Astrocyte of the hippocampus (primary cell): ENCODE results near the gene RPS6KA5.
"Not testable (repeated sequence)": the region's sequence is repeated elsewhere in the genome, so short reads cannot be mapped to it uniquely, and the experiment has no call there.

Experiments
- DNase-seq: peaks from one replicate; pipeline ENCODE4 v3.0.0; 2011; ENCODE audit warnings: low read depth, low spot score

RPS6KA5 gene

GRCh38 chr14:90836692-90837063, 223.8 kb downstream of the RPS6KA5 start:
- no peak for DNase-seq

GRCh38 chr14:90831821-90832220, 228.6 kb downstream of the RPS6KA5 start:
- DNase-seq = no peak

DNA sequence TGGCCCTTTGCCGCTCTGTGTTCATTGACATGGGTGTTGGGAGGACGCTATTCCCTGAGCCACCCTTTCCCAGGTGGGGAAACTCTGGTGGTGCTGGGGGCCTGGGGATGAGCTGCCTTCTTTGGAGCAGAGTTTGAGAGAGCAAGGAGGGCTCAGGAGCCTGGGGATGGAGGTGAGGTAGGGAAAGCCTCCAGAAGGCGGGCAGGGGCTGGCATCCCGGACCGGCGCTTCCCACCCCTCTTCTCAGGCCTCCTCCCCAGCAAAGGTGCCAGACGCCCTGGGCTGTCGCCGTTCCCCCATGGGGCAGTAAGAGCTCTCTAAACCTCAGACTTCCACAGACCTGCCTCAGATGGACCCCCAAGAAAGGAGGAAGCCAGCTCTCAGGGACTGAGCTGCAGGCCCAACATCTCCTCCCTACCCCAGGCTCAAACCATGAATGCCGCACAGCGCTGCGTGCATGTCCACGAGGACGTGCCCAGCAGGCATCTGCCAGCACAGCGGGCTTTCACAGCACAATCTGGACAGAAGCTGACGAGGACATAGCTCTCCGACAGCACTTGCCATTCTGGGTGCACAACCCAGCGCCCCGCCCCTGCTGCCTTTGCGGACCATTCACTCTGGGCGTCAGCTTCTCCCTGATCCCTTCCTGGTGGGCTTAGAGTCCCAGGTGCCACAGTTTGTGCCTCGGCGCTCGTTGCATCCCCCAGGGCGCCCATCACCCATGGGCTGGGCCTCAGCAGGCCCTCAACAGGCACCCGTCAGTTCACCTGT, 229.3 kb downstream of the RPS6KA5 start:
- no peak for DNase-seq

DNA sequence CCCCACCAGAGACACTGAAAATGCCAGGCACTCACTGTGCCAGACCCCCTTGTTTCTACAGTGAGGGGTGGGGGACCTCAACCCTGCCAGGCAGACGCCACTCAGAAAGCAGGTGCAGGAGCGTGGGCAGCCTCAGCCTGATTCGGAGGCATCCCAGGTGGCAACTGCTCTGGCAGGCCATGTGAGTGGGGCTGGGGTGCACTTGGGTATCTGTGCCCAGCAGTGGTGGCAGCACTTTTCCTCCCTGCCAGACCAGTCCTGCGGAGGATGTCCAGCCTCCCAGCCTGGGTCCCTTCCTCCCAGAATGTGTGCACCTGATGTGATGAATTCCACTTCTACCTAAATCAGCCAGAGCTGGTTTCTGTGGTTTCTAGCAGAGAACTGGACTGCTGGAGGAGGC, 230.8 kb downstream of the RPS6KA5 start:
- DNase-seq = no peak

DNA sequence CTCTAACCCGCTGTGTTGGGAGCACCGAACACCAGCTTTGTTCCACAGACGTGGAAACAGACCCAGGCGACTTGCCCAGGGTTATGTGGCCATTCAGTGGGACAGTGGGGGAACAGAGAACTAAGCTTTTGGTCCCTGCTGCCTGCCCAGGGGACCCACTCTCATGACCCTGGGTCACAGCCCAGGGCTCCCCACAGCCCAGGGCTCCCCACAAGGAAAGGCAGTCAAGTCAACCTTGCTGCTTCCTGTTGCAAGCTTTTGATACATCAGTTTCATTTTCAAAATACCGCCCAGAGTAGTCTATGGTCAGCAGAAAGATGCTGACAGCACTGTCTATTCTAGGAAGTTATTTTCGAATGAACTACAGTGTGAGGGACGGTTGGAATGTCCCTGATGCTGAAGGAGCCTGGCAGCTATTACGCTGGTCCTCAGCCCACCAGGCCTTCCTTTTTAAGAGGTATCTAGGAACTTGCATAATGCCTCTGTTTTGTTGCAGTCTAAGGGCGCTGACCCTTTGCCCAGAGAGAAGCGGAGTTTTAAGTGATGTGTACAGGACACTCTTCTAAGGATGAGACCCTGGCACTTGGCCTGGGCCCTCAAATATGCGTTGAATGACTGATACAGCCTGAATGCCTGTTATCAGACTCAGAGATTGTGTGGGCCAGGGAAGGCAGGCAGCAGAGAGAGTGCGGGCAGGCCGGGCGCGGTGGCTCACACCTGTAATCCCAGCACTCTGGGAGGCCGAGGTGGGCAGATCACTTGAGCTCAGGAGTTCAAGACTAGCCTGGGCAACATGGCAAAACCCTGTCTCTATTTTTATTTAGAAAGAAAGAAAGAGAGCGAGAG, 231.6 kb downstream of the RPS6KA5 start:
- DNase-seq = no peak

GRCh38 chr14:90827919-90828610, 232.4 kb downstream of the RPS6KA5 start:
- peak; percentile 96 for DNase-seq

DNA sequence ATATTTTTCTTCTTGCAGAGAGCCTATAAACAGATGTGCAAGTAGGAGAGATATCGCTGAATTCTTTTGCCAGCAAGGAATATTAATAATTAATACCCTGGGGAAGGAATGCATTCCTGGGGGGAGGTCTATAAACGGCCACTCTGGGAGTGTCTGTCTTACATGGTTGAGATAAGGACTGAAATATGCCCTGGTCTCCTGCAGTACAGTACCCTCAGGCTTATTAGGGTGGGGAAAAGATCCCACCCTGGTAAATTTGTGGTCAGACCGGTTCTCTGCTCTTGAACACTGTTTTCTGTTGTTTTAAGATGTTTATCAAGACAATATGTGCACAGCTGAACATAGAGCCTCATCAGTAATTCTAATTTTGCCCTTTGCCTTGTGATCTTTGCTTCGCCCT, 236.9 kb downstream of the RPS6KA5 start:
- DNase-seq = not testable (repeated sequence)

- peak; percentile 79 for DNase-seq
Measured at GRCh38 chr14:90820958-90821357, 239.5 kb downstream of the RPS6KA5 start.

- DNase-seq = no peak
Measured at GRCh38 chr14:90819734-90820393, 240.6 kb downstream of the RPS6KA5 start.

- no peak for DNase-seq
Measured at GRCh38 chr14:90818715-90819114, 241.7 kb downstream of the RPS6KA5 start.

- DNase-seq = no peak
Measured at GRCh38 chr14:90816681-90817436, 243.6 kb downstream of the RPS6KA5 start.

GRCh38 chr14:90815822-90816662, 244.4 kb downstream of the RPS6KA5 start, which contains the start of gene TTC7B:
Gene TTC7B, minus strand, starts transcription at chr14:90816430. Its CDS starts 135 bp downstream, at chr14:90816295.
- peak; percentile 81 for DNase-seq

DNA sequence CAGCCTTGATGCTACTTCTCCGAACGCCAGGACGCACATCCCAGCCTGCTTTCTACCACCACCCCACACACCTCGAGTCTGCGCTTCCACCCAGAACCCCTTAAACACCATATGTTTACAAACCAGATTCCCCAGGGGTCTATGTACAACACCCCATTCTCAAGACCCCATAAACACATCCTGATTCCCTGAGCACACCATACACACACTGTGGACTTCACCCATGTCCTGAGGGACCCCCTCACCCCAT, 244.9 kb downstream of the RPS6KA5 start:
- no peak for DNase-seq

DNA sequence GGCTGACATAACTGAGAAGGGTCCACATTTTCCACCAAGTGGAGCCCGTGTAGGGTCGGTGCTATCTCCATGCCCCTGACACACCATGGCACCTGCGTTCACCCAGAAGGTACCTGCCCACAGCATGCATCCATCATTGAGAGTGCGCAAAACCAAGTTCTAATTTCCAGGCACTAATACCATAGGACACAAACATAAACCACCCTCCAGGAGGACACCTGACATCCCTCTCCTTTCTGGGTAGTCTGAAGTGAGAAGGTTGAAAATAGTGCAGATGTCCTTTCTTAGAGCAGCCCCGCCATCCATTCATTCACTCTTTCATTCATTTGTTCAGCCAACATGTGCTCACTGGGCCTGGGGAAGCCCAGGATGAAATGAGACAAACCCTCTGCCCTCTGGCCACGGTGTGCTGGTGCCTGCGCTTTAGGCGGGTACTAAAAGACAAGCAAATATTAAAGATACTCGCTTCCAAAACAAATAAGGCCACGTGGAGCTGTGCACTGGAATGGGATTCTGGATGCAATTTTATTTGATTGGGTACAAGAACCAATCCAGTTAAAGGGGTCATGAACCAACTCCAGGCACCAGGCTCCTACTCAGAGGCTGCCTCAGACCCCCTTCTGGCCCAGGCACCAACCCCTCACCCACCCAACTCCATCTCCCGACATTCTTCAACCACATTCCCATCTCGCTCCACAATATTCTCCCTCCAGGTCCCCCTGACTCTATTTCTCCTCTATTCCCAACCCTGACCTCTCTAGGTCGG, 245.5 kb downstream of the RPS6KA5 start:
- no peak for DNase-seq

GRCh38 chr14:90813442-90813841, 247.0 kb downstream of the RPS6KA5 start:
- no peak for DNase-seq

DNA sequence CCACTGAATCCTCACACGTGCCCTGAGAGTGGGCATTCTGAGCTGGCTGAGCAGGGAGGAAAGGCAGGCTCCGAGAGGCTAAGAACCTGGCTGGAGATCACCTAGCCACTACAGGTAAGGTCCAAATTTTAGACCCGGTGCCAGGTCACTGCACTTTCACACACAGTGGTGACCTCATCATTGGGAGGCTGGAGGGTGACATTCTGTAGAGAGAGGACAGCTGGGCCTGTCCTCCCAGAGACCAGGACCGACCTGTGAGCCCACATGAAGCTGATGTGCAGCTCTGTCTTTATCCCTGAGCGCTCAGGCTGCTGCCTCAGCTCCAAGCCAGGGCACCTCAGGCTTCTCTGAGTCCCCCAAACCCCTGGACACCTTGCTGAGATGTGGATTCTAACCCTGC, 248.3 kb downstream of the RPS6KA5 start:
- DNase-seq = no peak

GRCh38 chr14:90811641-90812040, 248.8 kb downstream of the RPS6KA5 start:
- DNase-seq = no peak

DNA sequence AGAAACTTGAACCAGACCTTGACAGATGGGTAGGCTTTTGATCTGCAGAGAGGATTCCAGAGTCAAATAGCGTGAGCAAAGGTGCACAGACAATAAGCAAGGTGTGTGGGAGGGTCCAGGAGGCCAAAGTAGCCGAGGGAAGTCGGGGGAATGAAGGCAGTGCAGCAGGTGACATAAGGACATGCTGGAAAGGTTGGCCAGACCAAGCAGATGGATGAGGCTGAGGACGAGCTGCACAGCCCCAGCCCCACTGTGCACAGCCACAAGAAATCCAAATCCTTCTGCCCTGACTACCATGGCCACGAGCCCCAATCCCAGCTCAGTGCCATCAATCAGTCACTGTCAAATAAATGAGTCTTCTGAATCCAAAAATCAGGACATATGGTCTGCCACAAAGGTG, 249.6 kb downstream of the RPS6KA5 start:
- no peak for DNase-seq

DNA sequence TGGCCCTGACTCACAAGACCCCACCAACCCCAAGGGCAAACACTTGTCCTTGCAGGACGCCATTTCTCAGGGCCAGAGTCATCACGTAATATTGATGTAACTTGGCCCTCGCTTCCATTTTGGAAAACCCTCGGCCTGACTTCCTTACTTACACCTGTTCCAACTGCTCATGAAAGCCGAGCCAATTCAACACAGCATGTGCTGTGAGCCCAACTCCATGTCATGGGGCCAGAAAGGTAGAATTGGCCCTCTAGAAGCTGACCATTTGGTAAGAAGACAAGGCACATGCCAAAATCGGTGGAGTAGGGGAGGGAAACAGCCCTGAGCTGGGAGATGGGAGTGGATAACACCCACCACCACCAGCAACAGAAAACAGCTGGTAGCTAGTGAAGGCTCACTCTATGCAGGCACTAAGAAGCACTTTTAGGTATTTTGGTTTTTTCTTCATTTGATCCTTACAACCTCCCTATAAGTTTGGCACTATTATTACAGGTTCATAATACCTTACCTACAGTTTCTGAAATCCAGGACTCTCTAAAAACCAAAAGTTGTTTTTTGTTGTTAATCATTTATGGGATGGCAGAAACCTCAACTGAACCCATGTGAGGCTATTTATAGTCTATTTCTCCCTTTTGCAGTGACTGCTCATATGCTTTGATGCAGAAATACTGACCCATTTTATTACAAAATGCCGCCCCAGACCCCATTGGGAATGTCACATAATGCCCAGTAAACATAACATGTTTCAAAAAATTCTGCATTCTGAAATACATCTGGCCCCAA, 250.7 kb downstream of the RPS6KA5 start:
- no peak for DNase-seq
